ENCODE measurements around the gene FLACC1. TPM values are rescaled to one million over a fixed set of nuclear protein-coding genes. Genes with fewer than 3 reads are reported as not detected.

The FLACC1 gene
- total RNA-seq, 1 donor from 2014 or later, result 1.4 TPM

- Mint-ChIP-seq H3K4me1 (ENCODE audit: unreplicated experiment) (peaks cover 24% of the 10 kb centered on the region), H3K27me3 (no peaks in the 10 kb centered on the region), H3K36me3 (no peaks in the 10 kb centered on the region), H3K4me3 (no peak overlapping the region), H3K27ac (no peak overlapping the region), H3K9me3 (no peaks in the 10 kb centered on the region)
- no peak for DNase-seq (ENCODE audit: extremely low spot score, unreplicated experiment)
- no peak for TF ChIP-seq CTCF (conservative IDR thresholded peaks at IDR 0.05)
These were observed 95.2 kb downstream of the FLACC1 start for GRCh38 chr2:201261906-201262305.

DNA sequence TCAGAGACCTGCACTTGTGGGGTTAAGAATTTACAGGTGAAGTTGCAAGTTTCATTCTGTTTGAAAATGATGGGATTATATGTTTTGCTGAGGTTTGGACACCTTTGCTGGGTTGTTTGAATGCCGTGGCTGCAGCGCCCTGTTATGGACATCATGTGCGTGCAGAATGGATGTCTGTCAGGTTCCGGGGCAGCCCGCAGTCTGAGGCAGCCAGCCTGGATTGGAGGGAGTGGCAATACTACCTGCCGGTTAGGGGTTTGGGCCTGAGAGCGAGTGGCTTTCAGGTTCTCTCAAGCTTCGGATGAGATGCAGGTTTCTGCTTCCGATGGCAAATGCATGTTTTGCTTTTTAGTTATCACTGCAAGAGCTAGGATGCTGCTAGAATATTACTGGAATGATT, 95.7 kb downstream of the FLACC1 start:
- DNase-seq (ENCODE audit: extremely low spot score, unreplicated experiment), result no peak
- TF ChIP-seq CTCF (conservative IDR thresholded peaks at IDR 0.05), result no peak
- Mint-ChIP-seq H3K9me3 (no peaks in the 10 kb centered on the region), H3K4me1 (ENCODE audit: unreplicated experiment) (peaks cover 24% of the 10 kb centered on the region), H3K27ac (no peak overlapping the region), H3K4me3 (no peak overlapping the region), H3K27me3 (no peaks in the 10 kb centered on the region), H3K36me3 (no peaks in the 10 kb centered on the region)

DNA sequence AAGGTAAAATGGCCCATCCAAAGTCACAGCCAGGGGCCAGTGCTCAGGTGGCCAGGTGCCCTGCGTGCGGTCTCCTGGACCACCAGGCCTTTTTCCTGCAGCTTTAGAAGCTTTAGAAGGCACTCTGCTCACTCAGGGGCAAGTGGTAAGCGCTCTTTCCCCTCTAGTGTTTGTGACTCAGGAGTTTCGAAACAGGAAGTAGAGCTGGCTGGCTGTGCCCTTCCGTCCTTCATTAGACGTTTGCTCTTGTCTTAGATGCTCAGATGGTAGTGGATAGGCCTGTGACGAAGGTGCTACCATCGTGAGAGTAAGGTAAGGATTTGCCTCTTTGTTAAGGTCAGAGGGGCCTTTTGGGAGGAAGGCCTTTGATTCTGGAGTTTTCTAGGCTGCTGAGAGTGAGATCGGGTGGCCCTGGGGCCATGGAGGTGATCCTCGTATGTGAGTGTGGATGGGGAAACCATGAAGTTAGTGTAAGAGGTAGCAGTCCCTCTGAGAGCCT, 96.8 kb downstream of the FLACC1 start, which contains the start of gene CASP8:
Gene CASP8 (plus strand): TSS at position 235 of the 499 bp plus-strand sequence. CDS start 5,951 bp downstream, outside the sequence.
- no peak for DNase-seq (ENCODE audit: extremely low spot score, unreplicated experiment)
- Mint-ChIP-seq H3K27me3 (no peaks in the 10 kb centered on the region), H3K27ac (no peak within 1 kb of the TSS)

DNA sequence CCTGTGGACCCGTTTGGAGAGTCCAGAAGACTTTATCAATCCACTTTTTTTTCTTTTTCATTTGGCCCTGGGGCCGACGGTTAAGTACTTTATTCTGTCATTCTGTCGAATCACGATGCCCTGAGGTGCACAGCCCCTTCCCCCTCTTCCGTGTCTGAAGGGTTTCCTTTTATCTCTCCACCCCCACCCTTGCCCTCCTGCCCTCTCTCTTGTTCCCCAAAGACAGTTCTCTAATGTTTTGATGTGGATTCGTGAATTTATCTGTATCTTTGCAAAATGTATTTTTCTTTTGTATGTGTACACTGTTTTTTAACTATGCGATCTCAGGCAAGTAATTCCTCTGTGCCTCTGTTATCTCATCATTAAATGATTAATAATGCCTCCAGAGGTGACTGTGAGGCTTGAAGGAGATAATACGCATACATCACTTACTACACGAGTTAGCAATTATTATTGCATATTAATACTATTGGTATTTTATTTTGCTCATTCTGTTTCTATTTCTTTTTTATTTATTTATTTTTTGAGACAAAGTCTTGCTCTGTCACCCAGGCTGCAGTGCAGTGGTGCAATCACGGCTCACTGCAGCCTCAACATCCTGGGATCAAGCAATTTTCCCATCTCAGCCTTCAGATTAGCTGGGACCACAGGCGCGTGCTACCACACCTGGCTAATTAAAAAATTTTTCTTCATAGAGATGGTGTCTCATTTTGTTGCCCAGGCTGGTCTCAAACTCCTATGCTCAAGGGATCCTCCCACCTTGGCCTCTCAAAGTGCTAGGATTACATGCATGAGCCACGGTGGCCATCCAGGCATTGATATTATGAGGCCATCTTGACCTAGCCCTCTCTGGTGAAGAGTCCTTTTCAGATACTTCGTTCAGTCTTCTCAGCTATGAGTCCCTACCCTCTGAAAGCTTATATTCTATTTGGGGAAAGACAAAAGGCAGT, 98.2 kb downstream of the FLACC1 start:
- Mint-ChIP-seq H3K4me3 (peak overlapping the region; percentile 83), H3K27me3 (no peaks in the 10 kb centered on the region), H3K4me1 (ENCODE audit: unreplicated experiment) (peaks cover 22% of the 10 kb centered on the region), H3K27ac (peak overlapping the region; percentile 93), H3K9me3 (no peaks in the 10 kb centered on the region), H3K36me3 (no peaks in the 10 kb centered on the region)
- no peak for TF ChIP-seq CTCF (conservative IDR thresholded peaks at IDR 0.05)
- DNase-seq (ENCODE audit: extremely low spot score, unreplicated experiment), result no peak

More for the DNA sequence above, 96.8 kb downstream of the FLACC1 start, which contains the start of gene CASP8:
- Mint-ChIP-seq H3K36me3 (no peaks in the 10 kb centered on the region), H3K4me1 (ENCODE audit: unreplicated experiment) (peaks cover 24% of the 10 kb centered on the region), H3K9me3 (no peaks in the 10 kb centered on the region), H3K4me3 (no peak within 1 kb of the TSS)
- no peak for TF ChIP-seq CTCF (conservative IDR thresholded peaks at IDR 0.05)

GRCh38 chr2:201257956-201258665, 99.0 kb downstream of the FLACC1 start:
- DNase-seq (ENCODE audit: extremely low spot score, unreplicated experiment), result no peak
- H3K9me3 Mint-ChIP-seq, result no peaks in the 10 kb centered on the region
- H3K27ac Mint-ChIP-seq, result peak overlapping the region; percentile 93
- H3K27me3 Mint-ChIP-seq, result no peaks in the 10 kb centered on the region
- peak overlapping the region; percentile 83 for H3K4me3 Mint-ChIP-seq
- H3K36me3 Mint-ChIP-seq, result no peaks in the 10 kb centered on the region
- no peak for TF ChIP-seq CTCF (conservative IDR thresholded peaks at IDR 0.05)
- H3K4me1 Mint-ChIP-seq (ENCODE audit: unreplicated experiment), result peaks cover 16% of the 10 kb centered on the region
